ENCODE data around the gene MEST.

DNA sequence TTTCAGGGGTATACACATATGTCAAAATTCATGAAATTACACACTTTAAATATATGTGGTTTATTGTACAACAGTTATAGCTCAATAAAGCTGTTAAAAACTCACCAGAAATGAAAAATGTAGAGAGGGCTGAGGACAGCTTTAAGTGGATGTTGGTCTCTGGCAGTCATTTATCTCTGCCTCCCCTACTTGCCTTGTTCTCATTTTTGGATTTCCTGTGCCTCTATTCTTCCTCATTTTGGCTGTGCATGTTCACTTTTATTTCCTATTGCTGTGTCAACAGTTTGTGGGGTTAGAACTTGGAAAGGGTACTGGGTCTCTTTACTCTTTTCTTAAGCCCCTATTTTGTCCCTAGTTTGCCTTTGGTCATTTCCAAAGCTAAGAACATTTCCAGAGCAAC is 18.6 kb upstream of the MEST start:
- TF ChIP-seq, protein P1, sequence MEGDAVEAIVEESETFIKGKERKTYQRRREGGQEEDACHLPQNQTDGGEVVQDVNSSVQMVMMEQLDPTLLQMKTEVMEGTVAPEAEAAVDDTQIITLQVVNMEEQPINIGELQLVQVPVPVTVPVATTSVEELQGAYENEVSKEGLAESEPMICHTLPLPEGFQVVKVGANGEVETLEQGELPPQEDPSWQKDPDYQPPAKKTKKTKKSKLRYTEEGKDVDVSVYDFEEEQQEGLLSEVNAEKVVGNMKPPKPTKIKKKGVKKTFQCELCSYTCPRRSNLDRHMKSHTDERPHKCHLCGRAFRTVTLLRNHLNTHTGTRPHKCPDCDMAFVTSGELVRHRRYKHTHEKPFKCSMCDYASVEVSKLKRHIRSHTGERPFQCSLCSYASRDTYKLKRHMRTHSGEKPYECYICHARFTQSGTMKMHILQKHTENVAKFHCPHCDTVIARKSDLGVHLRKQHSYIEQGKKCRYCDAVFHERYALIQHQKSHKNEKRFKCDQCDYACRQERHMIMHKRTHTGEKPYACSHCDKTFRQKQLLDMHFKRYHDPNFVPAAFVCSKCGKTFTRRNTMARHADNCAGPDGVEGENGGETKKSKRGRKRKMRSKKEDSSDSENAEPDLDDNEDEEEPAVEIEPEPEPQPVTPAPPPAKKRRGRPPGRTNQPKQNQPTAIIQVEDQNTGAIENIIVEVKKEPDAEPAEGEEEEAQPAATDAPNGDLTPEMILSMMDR (IDR thresholded peaks at IDR 0.05 in 4 of 5, conservative IDR thresholded peaks at IDR 0.05 in 1 of 5): no peak
- TF ChIP-seq POLR2A (IDR thresholded peaks at IDR 0.05): no peak
